ENCODE results near the gene ELK3. TPM values are rescaled to one million over a fixed set of nuclear protein-coding genes. Genes with fewer than 3 reads are reported as not detected.

The ELK3 gene
- total RNA-seq, 2 experiments from 2014 or later: 26.8 to 31.5 TPM

DNA sequence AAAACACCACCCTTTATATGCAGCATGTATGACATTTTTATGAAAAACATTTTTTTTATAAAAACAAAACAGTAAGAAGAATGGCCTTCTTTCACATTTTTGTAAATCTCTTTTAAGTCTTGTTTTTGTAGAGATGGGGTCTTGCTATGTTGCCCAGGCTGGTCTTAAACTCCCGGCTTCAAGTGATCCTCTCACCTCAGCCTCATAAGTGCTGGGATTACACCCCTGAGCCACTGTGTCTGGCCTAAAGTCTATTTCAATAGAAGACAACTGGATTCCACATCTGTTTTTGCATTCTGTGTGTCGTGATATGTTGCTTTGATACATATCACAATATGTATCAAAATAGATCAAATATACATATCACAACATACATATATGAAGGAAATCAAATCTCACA, 98.9 kb downstream of the ELK3 start:
- no peak overlapping the region for H3K27ac ChIP-seq (ENCODE audit: low read depth in 1 of 2, low read length in 2 of 2)
- ChIA-PET POLR2A (interaction anchor here (0.8 to 1.2 kb wide), 2 partner anchors 106 to 107 kb away, joined by 3 to 6 read pairs; partner anchors contain the start of gene CDK17), CTCF (interaction anchor here (0.6 kb wide), 1 partner anchor 98 kb away, joined by 3 read pairs; no protein-coding TSS in a partner anchor)
- Mint-ChIP-seq H3K27me3 (no peaks in the 10 kb centered on the region), H3K4me3 (no peak overlapping the region), H3K4me1 (ENCODE audit: low read depth) (peaks cover 37% of the 10 kb centered on the region), H3K36me3 (ENCODE audit: low read depth) (peaks cover 87% of the 10 kb centered on the region), H3K9me3 (no peaks in the 10 kb centered on the region), H3K27ac (no peak overlapping the region)
- H3K27me3 ChIP-seq (ENCODE audit: control insufficient read depth in 1 of 2, insufficient read depth in 2 of 2, low read length in 2 of 2): no peaks in the 10 kb centered on the region
- TF ChIP-seq, protein P1, sequence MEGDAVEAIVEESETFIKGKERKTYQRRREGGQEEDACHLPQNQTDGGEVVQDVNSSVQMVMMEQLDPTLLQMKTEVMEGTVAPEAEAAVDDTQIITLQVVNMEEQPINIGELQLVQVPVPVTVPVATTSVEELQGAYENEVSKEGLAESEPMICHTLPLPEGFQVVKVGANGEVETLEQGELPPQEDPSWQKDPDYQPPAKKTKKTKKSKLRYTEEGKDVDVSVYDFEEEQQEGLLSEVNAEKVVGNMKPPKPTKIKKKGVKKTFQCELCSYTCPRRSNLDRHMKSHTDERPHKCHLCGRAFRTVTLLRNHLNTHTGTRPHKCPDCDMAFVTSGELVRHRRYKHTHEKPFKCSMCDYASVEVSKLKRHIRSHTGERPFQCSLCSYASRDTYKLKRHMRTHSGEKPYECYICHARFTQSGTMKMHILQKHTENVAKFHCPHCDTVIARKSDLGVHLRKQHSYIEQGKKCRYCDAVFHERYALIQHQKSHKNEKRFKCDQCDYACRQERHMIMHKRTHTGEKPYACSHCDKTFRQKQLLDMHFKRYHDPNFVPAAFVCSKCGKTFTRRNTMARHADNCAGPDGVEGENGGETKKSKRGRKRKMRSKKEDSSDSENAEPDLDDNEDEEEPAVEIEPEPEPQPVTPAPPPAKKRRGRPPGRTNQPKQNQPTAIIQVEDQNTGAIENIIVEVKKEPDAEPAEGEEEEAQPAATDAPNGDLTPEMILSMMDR (IDR thresholded peaks at IDR 0.05): no peak
- no peaks in the 10 kb centered on the region for H3K9me3 ChIP-seq (ENCODE audit: control insufficient read depth in 1 of 2, insufficient read depth in 1 of 2, low read length in 2 of 2)
- intact Hi-C loops (cut with DNase I, micrococcal nuclease): no loop called here
- H3K4me1 ChIP-seq (ENCODE audit: insufficient read depth, low read length): peaks cover 5% of the 10 kb centered on the region
- no peak overlapping the region for H3K4me3 ChIP-seq (ENCODE audit: low read length)
- ATAC-seq (ENCODE audit: poor library complexity) (no peak), DNase-seq (no peak)
- H3K36me3 ChIP-seq (ENCODE audit: insufficient read depth, low read length): peaks cover 57% of the 10 kb centered on the region

DNA sequence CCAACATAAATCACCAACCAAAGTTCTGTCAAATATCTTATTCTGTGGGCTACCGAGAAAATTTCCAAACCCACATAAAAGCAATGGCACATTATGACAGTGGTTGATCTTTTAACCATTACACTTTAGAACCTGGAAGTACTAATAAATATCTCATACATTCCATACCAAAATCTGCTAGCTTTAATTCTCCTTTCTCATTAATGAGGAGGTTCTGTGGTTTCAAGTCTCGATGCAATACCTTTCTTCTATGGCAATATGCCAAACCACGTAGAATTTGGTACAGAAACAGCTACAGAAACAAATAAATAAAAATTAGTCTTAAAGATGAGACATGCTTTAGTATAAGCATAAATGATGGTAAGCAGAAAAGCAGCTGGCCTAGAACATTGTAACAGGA, 100.7 kb downstream of the ELK3 start:
- H3K4me3 ChIP-seq (ENCODE audit: low read length): no peak overlapping the region
- peaks cover 50% of the 10 kb centered on the region for H3K36me3 ChIP-seq (ENCODE audit: insufficient read depth, low read length)
- CTCF ChIA-PET: no interaction called here
- ATAC-seq (ENCODE audit: poor library complexity): peak; percentile 51
- H3K27ac ChIP-seq (ENCODE audit: low read depth in 1 of 2, low read length in 2 of 2): no peak overlapping the region
- Mint-ChIP-seq H3K27ac (peak overlapping the region; percentile 55), H3K27me3 (no peaks in the 10 kb centered on the region), H3K4me3 (peak overlapping the region; percentile 38), H3K36me3 (ENCODE audit: low read depth) (peaks cover 85% of the 10 kb centered on the region), H3K4me1 (ENCODE audit: low read depth) (peaks cover 34% of the 10 kb centered on the region), H3K9me3 (no peaks in the 10 kb centered on the region)
- H3K4me1 ChIP-seq (ENCODE audit: insufficient read depth, low read length): peaks cover 5% of the 10 kb centered on the region
- no peaks in the 10 kb centered on the region for H3K9me3 ChIP-seq (ENCODE audit: control insufficient read depth in 1 of 2, insufficient read depth in 1 of 2, low read length in 2 of 2)
- POLR2A ChIA-PET: interaction anchor here (0.6 to 2.4 kb wide), 4 partner anchors 83 to 106 kb away, joined by 3 to 22 read pairs (median 4); partner anchors contain the start of gene CDK17
- TF ChIP-seq, protein P1 (IDR thresholded peaks at IDR 0.05): no peak
- H3K27me3 ChIP-seq (ENCODE audit: control insufficient read depth in 1 of 2, insufficient read depth in 2 of 2, low read length in 2 of 2): no peaks in the 10 kb centered on the region
- intact Hi-C loops (cut with DNase I, micrococcal nuclease): loop anchor here (2.0 to 5.0 kb wide), 3 partner anchors 37 to 222 kb away; no protein-coding TSS in a partner anchor
- peak in 3 of 14 experiments; percentile 35 to 51 (median 44) for DNase-seq

DNA sequence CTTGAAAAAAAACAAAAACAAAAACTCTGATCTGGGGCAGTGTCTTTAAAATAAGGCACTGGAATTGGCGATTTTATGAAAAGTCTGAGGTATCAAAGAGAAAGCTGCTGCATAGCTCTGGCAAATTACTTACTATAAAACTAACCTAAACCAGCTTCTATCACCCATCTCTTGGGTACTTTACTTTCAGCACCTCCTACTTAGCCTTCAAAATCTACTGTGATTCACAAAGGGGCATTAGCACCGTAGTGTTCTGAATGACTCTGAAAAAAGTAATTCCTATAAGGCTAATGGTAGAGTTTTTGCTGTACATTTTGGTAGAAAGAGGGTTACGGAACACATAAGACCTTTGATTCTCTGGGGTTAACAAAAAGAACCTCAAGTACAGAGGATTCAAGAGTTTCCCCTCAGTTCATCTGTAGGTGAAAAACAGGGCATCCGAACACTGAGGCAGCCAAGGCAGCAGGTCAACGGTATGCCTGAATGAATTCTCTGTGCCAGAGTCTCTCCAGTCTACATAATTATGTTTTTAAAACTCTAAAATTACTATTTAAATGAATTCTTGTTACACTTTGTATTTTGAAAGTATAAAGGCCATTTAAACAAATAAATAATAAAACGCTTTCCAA, 101.5 kb downstream of the ELK3 start:
- peaks cover 5% of the 10 kb centered on the region for H3K4me1 ChIP-seq (ENCODE audit: insufficient read depth, low read length)
- Mint-ChIP-seq H3K9me3 (no peaks in the 10 kb centered on the region), H3K4me1 (ENCODE audit: low read depth) (peaks cover 36% of the 10 kb centered on the region), H3K27ac (peak overlapping the region; percentile 55), H3K4me3 (peak overlapping the region; percentile 8), H3K36me3 (ENCODE audit: low read depth) (peaks cover 82% of the 10 kb centered on the region), H3K27me3 (no peaks in the 10 kb centered on the region)
- POLR2A ChIA-PET: interaction anchor here (0.9 to 2.4 kb wide), 2 partner anchors 82 to 104 kb away, joined by 4 to 22 read pairs; partner anchors contain the start of gene CDK17
- peak; percentile 36 for ATAC-seq (ENCODE audit: poor library complexity)
- H3K4me3 ChIP-seq (ENCODE audit: low read length): no peak overlapping the region
- no peaks in the 10 kb centered on the region for H3K27me3 ChIP-seq (ENCODE audit: control insufficient read depth in 1 of 2, insufficient read depth in 2 of 2, low read length in 2 of 2)
- TF ChIP-seq, protein P1 (IDR thresholded peaks at IDR 0.05): no peak
- CTCF ChIA-PET: no interaction called here
- intact Hi-C loops (cut with DNase I, micrococcal nuclease): loop anchor here (2.0 to 5.0 kb wide), 3 partner anchors 37 to 222 kb away; no protein-coding TSS in a partner anchor
- peak in 1 of 14 experiments; percentile 12 for DNase-seq
- peaks cover 52% of the 10 kb centered on the region for H3K36me3 ChIP-seq (ENCODE audit: insufficient read depth, low read length)
- peak overlapping the region in 1 of 2 donors; percentile 4 for H3K27ac ChIP-seq (ENCODE audit: low read depth in 1 of 2, low read length in 2 of 2)
- H3K9me3 ChIP-seq (ENCODE audit: control insufficient read depth in 1 of 2, insufficient read depth in 1 of 2, low read length in 2 of 2): no peaks in the 10 kb centered on the region
